ENCODE results near the gene COL10A1. TPM values are rescaled to one million over a fixed set of nuclear protein-coding genes. Genes with fewer than 3 reads are reported as not detected.

COL10A1 gene
- total RNA-seq, 1 donor from 2014 or later, result 0.14 TPM

GRCh38 chr6:116073765-116074440 is 52.0 kb downstream of the COL10A1 start:
- TF ChIP-seq CTCF (conservative IDR thresholded peaks at IDR 0.05), result no peak
- no peak overlapping the region for H3K27ac Mint-ChIP-seq
- H3K36me3 Mint-ChIP-seq, result no peaks in the 10 kb centered on the region
- H3K4me3 Mint-ChIP-seq, result no peak overlapping the region
- no peaks in the 10 kb centered on the region for H3K27me3 Mint-ChIP-seq
- no peaks in the 10 kb centered on the region for H3K9me3 Mint-ChIP-seq
- no peaks in the 10 kb centered on the region for H3K4me1 Mint-ChIP-seq (ENCODE audit: unreplicated experiment)
- DNase-seq (ENCODE audit: extremely low spot score, unreplicated experiment), result no peak

- H3K4me1 Mint-ChIP-seq (ENCODE audit: unreplicated experiment), result no peaks in the 10 kb centered on the region
- H3K27ac Mint-ChIP-seq, result no peak overlapping the region
- DNase-seq (ENCODE audit: extremely low spot score, unreplicated experiment), result no peak
- no peaks in the 10 kb centered on the region for H3K27me3 Mint-ChIP-seq
- H3K4me3 Mint-ChIP-seq, result no peak overlapping the region
- H3K9me3 Mint-ChIP-seq, result no peaks in the 10 kb centered on the region
- no peak for TF ChIP-seq CTCF (conservative IDR thresholded peaks at IDR 0.05)
- no peaks in the 10 kb centered on the region for H3K36me3 Mint-ChIP-seq
These were observed 53.6 kb downstream of the COL10A1 start for GRCh38 chr6:116072368-116072767.

GRCh38 chr6:116070616-116071389 is 55.1 kb downstream of the COL10A1 start:
- H3K4me1 Mint-ChIP-seq (ENCODE audit: unreplicated experiment), result no peaks in the 10 kb centered on the region
- H3K27ac Mint-ChIP-seq, result no peak overlapping the region
- H3K27me3 Mint-ChIP-seq, result no peaks in the 10 kb centered on the region
- H3K9me3 Mint-ChIP-seq, result no peaks in the 10 kb centered on the region
- no peak for TF ChIP-seq CTCF (conservative IDR thresholded peaks at IDR 0.05)
- DNase-seq (ENCODE audit: extremely low spot score, unreplicated experiment), result no peak
- H3K4me3 Mint-ChIP-seq, result no peak overlapping the region
- no peaks in the 10 kb centered on the region for H3K36me3 Mint-ChIP-seq

DNA sequence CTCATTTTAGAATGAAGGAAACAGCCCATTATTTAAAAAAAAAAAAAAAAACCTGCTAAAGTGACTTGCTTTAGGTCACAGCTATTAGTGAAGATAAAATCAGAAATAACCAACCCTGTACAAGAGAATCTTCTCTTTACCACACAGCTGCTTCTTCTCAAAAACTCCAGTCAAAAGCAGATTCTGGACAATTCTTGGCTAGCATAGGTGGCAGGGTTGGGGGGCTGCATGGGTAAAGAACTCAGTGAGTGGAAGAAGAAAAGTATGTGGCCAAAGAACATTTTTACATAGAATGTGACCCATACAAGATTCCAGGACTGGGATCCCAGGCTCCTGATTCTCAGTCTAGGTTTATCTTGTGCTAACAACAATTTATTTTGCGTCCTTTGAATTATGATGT is 55.8 kb downstream of the COL10A1 start:
- Mint-ChIP-seq H3K27ac (no peak overlapping the region), H3K27me3 (no peaks in the 10 kb centered on the region), H3K36me3 (no peaks in the 10 kb centered on the region), H3K4me1 (ENCODE audit: unreplicated experiment) (no peaks in the 10 kb centered on the region), H3K4me3 (no peak overlapping the region), H3K9me3 (no peaks in the 10 kb centered on the region)
- DNase-seq (ENCODE audit: extremely low spot score, unreplicated experiment), result no peak
- TF ChIP-seq CTCF (conservative IDR thresholded peaks at IDR 0.05), result no peak

Other genes starting within 250 kb of the COL10A1 start
- gene FRK, start 65.2 kb downstream of the COL10A1 start, total RNA-seq (ENCODE audit: low replicate concordance), result 6.2 and 13.2 TPM in 2 replicates
- gene NT5DC1, start 25.3 kb downstream of the COL10A1 start, total RNA-seq (ENCODE audit: low replicate concordance), result 36.1 and 36.7 TPM in 2 replicates
- 42.7 and 46.7 TPM in 2 replicates for gene TSPYL4, start 127.9 kb upstream of the COL10A1 start, total RNA-seq (ENCODE audit: low replicate concordance)
- 88.2 and 90.2 TPM in 2 replicates for gene TSPYL1, start 153.8 kb upstream of the COL10A1 start, total RNA-seq (ENCODE audit: low replicate concordance)
- gene DSE, start 244.8 kb upstream of the COL10A1 start, total RNA-seq (ENCODE audit: low replicate concordance), result 16.7 and 80.5 TPM in 2 replicates

Measured in type B pancreatic cell (in vitro differentiated cells).